C4-2B (cell line): Measurements from ENCODE around the gene KCNMB2.

Experiments
- H3K27ac ChIP-seq: fragments of 450-650 bp; 2 replicates; pipeline ENCODE4 v1.5.1; 2017
- ZFX ChIP-seq: fragments of 450-650 bp; IDR thresholded peaks from 2 replicates; pipeline ENCODE4 v1.6.1; 2017
- TF ChIP-seq, protein P1 (sequence below): fragments of 450-650 bp; conservative IDR thresholded peaks from 2 replicates; pipeline ENCODE4 v1.5.1; 2017; ENCODE audit warnings: mild to moderate bottlenecking

The KCNMB2 gene

DNA sequence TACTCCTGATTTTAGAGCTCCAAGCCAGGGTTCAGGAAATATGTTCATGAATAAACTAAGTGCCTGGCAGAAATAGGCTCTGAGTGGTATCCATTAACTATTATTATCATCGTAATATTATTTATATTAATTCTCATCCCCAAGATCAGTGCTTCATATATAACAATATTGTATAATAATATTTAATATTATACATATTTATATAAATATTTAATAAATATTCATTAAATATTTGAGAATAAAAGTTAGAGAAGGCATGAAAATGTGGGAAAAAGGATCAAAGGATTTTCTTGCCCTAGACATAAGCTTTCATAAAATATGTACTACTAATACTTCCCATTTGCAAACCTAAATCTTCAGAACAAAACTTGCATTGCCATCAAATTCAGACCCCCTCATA, 338.9 kb downstream of the KCNMB2 start:
- TF ChIP-seq ZFX, result no peak
- TF ChIP-seq, protein P1, sequence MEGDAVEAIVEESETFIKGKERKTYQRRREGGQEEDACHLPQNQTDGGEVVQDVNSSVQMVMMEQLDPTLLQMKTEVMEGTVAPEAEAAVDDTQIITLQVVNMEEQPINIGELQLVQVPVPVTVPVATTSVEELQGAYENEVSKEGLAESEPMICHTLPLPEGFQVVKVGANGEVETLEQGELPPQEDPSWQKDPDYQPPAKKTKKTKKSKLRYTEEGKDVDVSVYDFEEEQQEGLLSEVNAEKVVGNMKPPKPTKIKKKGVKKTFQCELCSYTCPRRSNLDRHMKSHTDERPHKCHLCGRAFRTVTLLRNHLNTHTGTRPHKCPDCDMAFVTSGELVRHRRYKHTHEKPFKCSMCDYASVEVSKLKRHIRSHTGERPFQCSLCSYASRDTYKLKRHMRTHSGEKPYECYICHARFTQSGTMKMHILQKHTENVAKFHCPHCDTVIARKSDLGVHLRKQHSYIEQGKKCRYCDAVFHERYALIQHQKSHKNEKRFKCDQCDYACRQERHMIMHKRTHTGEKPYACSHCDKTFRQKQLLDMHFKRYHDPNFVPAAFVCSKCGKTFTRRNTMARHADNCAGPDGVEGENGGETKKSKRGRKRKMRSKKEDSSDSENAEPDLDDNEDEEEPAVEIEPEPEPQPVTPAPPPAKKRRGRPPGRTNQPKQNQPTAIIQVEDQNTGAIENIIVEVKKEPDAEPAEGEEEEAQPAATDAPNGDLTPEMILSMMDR, result no peak
- H3K27ac ChIP-seq, result no peak overlapping the region

DNA sequence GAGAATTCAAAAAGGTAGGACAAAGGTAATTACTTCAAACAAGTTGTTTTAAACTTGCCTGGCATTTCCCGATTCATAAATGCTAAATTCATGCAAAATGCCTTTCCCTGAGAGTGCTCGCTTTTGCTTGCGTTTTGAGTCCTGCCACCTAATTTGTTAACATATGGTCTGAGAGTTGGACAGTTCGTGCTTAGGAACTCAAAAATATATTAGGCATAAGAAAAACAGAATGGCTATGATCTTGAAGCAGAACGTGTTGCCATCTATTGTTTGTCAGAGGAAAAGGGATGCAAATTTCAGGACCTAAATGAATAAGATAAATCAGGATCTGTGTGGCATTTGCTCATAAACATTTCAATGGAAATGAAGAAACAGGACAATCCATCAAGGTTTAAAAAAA, 339.6 kb downstream of the KCNMB2 start:
- no peak overlapping the region for H3K27ac ChIP-seq
- TF ChIP-seq, protein P1, result no peak
- no peak for TF ChIP-seq ZFX

DNA sequence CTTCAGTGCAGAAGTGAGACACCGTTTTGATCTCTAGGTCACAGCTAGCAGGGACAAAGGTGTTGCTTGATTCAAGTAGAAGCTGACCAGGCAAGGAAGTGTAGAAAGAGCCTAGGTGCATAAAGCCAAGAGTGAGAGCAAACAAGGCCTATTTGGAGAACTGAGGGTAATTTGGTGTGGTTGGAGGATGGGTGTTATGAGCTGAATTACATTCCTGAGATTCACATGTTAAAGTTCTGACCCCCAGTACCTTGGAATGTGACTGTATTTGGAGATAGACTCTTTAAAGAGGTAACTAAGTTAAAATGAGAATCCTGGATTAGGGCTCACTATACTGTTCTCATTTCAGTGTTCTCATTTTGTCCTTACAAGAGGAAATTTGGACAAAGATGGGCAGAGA, 344.0 kb downstream of the KCNMB2 start:
- TF ChIP-seq ZFX, result no peak
- TF ChIP-seq, protein P1, result no peak
- H3K27ac ChIP-seq, result no peak overlapping the region
